Measurements from ENCODE around the gene MLPH. TPM values are rescaled to one million over a fixed set of nuclear protein-coding genes. Genes with fewer than 3 reads are reported as not detected.

Gene MLPH
- total and polyA plus RNA-seq, 5 donors, result 57.8 to 189 (median 138) TPM

Small RNAs within 50 kb of the gene (microRNA-seq; reads per million reads assigned to microRNA genes)
- gene MIR6811, result 0.54 to 0.84 reads per million in 2 donors

Other genes with a start within 250 kb of the MLPH start
- gene COL6A3, start 73.1 kb upstream of the MLPH start, total RNA-seq, result 100 to 1,000 TPM in 3 of 4 donors, 10 to 100 TPM in 1; 54.4 to 191 (median 139) TPM
- 33.2 TPM for gene COL6A3, start 73.1 kb upstream of the MLPH start, polyA plus RNA-seq
- gene PRLH, start 79.3 kb downstream of the MLPH start, total RNA-seq, result not detected
- not detected for gene PRLH, start 79.3 kb downstream of the MLPH start, polyA plus RNA-seq
- gene RAB17, start 103.5 kb downstream of the MLPH start, total RNA-seq, result 1 to 10 TPM in 3 of 4 donors, under 1 TPM in 1; 0.74 to 2.8 (median 1.9) TPM
- 2.1 TPM for gene RAB17, start 103.5 kb downstream of the MLPH start, polyA plus RNA-seq
- 100 to 1,000 TPM in 1 of 4 donors, 10 to 100 TPM in 3; 85.6 to 106 (median 87.8) TPM for gene LRRFIP1, start 140.3 kb downstream of the MLPH start, total RNA-seq
- 61.9 TPM for gene LRRFIP1, start 140.3 kb downstream of the MLPH start, polyA plus RNA-seq

Measured in right cardiac atrium (tissue), 5 donors.